ENCODE measurements around the gene PPIB.
"Not testable (repeated sequence)": the region's sequence is repeated elsewhere in the genome, so short reads cannot be mapped to it uniquely, and the experiment has no call there.

DNA sequence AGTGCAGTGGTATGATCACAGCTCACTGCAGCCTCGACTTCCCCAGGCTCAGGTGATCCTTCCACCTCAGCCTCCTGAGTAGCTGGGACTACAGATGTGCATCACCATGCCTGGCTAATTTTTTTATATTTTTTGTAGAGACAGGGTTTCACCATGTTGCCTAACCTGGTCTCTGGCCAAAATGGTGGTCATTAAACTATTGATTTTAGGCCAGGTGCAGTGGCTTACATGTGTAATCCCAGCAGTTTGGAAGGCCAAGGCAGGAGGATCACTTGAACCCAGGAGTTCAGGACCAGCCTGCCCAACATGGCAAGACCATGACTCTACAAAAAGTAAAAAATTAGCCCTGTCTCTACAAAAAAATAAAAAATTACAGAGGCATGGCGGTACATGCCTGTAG is 42.5 kb downstream of the PPIB start:
- TF ChIP-seq CTCF, EP300, POLR2A (IDR thresholded peaks at IDR 0.05): not testable (repeated sequence)
